ENCODE data around the gene TRAPPC5.

DNA sequence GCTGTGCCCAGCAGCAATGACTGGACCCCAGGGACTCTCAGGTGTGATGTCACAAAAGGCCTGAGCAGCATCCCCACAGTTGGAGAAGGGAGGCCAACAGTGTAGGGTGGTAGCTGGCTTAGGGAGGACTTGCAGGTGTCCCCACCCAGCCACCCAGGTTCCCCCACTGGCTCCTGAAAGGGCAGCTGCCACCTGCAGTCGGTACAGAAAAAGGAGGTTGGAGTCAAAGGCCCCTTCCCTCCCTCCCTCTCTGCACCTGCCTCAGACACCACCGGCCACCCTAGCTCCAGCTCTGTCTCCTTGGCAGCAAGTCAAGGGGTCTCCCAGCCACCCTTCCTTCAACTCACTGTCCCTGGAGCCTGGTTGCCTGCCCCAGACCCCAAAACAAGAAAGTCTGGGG lies 46.9 kb upstream of the TRAPPC5 start, which contains the start of gene PCP2:
- TF ChIP-seq, protein P1, sequence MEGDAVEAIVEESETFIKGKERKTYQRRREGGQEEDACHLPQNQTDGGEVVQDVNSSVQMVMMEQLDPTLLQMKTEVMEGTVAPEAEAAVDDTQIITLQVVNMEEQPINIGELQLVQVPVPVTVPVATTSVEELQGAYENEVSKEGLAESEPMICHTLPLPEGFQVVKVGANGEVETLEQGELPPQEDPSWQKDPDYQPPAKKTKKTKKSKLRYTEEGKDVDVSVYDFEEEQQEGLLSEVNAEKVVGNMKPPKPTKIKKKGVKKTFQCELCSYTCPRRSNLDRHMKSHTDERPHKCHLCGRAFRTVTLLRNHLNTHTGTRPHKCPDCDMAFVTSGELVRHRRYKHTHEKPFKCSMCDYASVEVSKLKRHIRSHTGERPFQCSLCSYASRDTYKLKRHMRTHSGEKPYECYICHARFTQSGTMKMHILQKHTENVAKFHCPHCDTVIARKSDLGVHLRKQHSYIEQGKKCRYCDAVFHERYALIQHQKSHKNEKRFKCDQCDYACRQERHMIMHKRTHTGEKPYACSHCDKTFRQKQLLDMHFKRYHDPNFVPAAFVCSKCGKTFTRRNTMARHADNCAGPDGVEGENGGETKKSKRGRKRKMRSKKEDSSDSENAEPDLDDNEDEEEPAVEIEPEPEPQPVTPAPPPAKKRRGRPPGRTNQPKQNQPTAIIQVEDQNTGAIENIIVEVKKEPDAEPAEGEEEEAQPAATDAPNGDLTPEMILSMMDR (IDR thresholded peaks at IDR 0.05), result no peak
- no peak for TF ChIP-seq POLR2A (IDR thresholded peaks at IDR 0.05)

Data from transverse colon (tissue), 3 donors.